Peyer's patch (tissue), 4 donors: ENCODE measurements around the gene MORC4.
"Not testable (repeated sequence)": the region's sequence is repeated elsewhere in the genome, so short reads cannot be mapped to it uniquely, and the experiment has no call there.

Experiments used
- CTCF ChIP-seq, 6 experiments: fragments of 450-650 bp in 4 of 6; fragments of 200-600 bp in 2 of 6; sonication (generic) in 1 of 6; IDR thresholded peaks; one replicate each; pipeline ENCODE4 v1.5.1; 2017 to 2019; ENCODE audit warnings: antibody characterized with exemption in 6 of 6, mild to moderate bottlenecking in 3 of 6, moderate library complexity in 1 of 6
- POLR2A ChIP-seq, 2 donors: fragments of 450-650 bp; IDR thresholded peaks; one replicate each; pipeline ENCODE4 v1.5.1; 2017; ENCODE audit warnings: antibody characterized with exemption in 2 of 2, mild to moderate bottlenecking in 2 of 2, moderate library complexity in 2 of 2

GRCh38 chrX:106966547-106966946 is 33.5 kb downstream of the MORC4 start:
- TF ChIP-seq CTCF, POLR2A (IDR thresholded peaks at IDR 0.05): not testable (repeated sequence)
